ENCODE results near the gene ZDHHC14. TPM values are rescaled to one million over a fixed set of nuclear protein-coding genes. Genes with fewer than 3 reads are reported as not detected.

Gene ZDHHC14
- total RNA-seq, 1 experiment from 2014 or later, result 1.7 TPM

GRCh38 chr6:157538698-157539097 lies 157.7 kb downstream of the ZDHHC14 start:
- Histone ChIP-seq H3K9ac (ENCODE audit: extremely low read depth, insufficient read length, low read length) (no peak overlapping the region), H2BK12ac (ENCODE audit: insufficient read length, low read depth, low read length) (no peak overlapping the region), H4K8ac (replicated peaks; ENCODE audit: insufficient read length, low read depth, low read length) (no peak overlapping the region), H3K56ac (ENCODE audit: insufficient read length, low read depth, low read length) (no peak overlapping the region), H4K91ac (ENCODE audit: insufficient read length, low read depth, low read length) (no peak overlapping the region), H3K4me2 (ENCODE audit: insufficient read depth, insufficient read length, low read length) (no peak overlapping the region), H2BK120ac (ENCODE audit: low read depth, low read length, poor library complexity, severe bottlenecking) (no peak overlapping the region), H3K27me3 (ENCODE audit: insufficient read depth, low read length) (no peaks in the 10 kb centered on the region), H3K27ac (ENCODE audit: insufficient read length, low read depth, low read length) (no peak overlapping the region), H3K18ac (ENCODE audit: insufficient read length, low read depth, low read length) (no peak overlapping the region), H3K4me1 (ENCODE audit: insufficient read depth, low read length) (peaks cover 5% of the 10 kb centered on the region; the same call in 1 of the 2 replicates), H3T11ph (ENCODE audit: low read length) (no peak overlapping the region), H2BK15ac (ENCODE audit: low read depth, low read length) (no peak overlapping the region), H2AK5ac (ENCODE audit: insufficient read length, low read length) (no peak overlapping the region), H3K23ac (ENCODE audit: insufficient read length, low read depth, low read length) (no peak overlapping the region), H2BK20ac (ENCODE audit: low read depth, low read length, poor library complexity, severe bottlenecking) (no peak overlapping the region), H3K79me1 (ENCODE audit: insufficient read depth, low read depth, low read length, poor library complexity, severe bottlenecking) (no peaks in the 10 kb centered on the region), H3K23me2 (ENCODE audit: insufficient read length, low read depth, low read length, poor library complexity, severe bottlenecking) (no peaks in the 10 kb centered on the region), H3K14ac (ENCODE audit: insufficient read depth, low read length) (no peak overlapping the region), H2BK5ac (ENCODE audit: insufficient read length, low read length) (no peak overlapping the region), H4K5ac (ENCODE audit: insufficient read length, low read depth, low read length) (no peak overlapping the region), H3K9me3 (ENCODE audit: control insufficient read depth, low read depth, low read length) (no peaks in the 10 kb centered on the region), H4K20me1 (ENCODE audit: control insufficient read depth, insufficient read depth, insufficient read length) (no peaks in the 10 kb centered on the region), H3K4ac (ENCODE audit: low read depth, low read length) (no peak overlapping the region), H3K79me2 (ENCODE audit: insufficient read depth, low read length) (no peaks in the 10 kb centered on the region), H2AFZ (ENCODE audit: low read length) (no peak overlapping the region)
- H3K4me1 Mint-ChIP-seq, result peaks cover 20 to 23% of the 10 kb centered on the region in 2 experiments
- H3K9me3 Mint-ChIP-seq, result no peaks in the 10 kb centered on the region
- no peak for TF ChIP-seq CTCF (conservative IDR thresholded peaks at IDR 0.05)
- peaks cover 0 to 3% (median 3%) of the 10 kb centered on the region in 3 experiments; a peak in 2 of 7 replicates for H3K36me3 Mint-ChIP-seq (ENCODE audit: insufficient read depth in 1 of 3, low read depth in 3 of 3)
- WGBS (ENCODE audit: extremely low coverage, insufficient read length, low lambda C conversion rate), result no CpG with 5 or more reads among the region's 13 CpGs
- H3K4me3 Mint-ChIP-seq, result no peak overlapping the region
- H3K27ac Mint-ChIP-seq, result peak overlapping the region in 1 of 3 experiments; percentile 16; a peak in 2 of 7 replicates
- no peak for DNase-seq
- peaks cover 22% of the 10 kb centered on the region for H3K27me3 Mint-ChIP-seq (ENCODE audit: low read depth)

All from H9 (cell line).